ENCODE results near the gene SPATS2L. TPM values are rescaled to one million over a fixed set of nuclear protein-coding genes. Genes with fewer than 3 reads are reported as not detected.

The SPATS2L gene
- total and polyA plus RNA-seq, 2 of the 13 experiments (the other 11 are each of a cell fraction or from before 2014, with no cell fraction given) = 154 to 212 TPM

- TF ChIP-seq MXD4 (CRISPR knock-in tag; IDR thresholded peaks at IDR 0.05) (no peak; the same call in 1 of the 2 replicates), ZNF543 (CRISPR knock-in tag; IDR thresholded peaks at IDR 0.05) (peak; percentile 57; the same call in 1 of the 2 replicates), HDAC6 (IDR thresholded peaks at IDR 0.05; ENCODE audit: low read depth, low read length) (no peak), MTA3 (CRISPR knock-in tag; IDR thresholded peaks at IDR 0.05) (no peak), PATZ1 (CRISPR knock-in tag; IDR thresholded peaks at IDR 0.05) (peak; percentile 88), TOE1 (CRISPR knock-in tag; IDR thresholded peaks at IDR 0.05) (no peak), PAX8 (CRISPR knock-in tag; IDR thresholded peaks at IDR 0.05; ENCODE audit: borderline replicate concordance) (no peak), FIP1L1 (IDR thresholded peaks at IDR 0.05; ENCODE audit: borderline replicate concordance, insufficient read depth, low read depth, low read length) (no peak), ZNF383 (CRISPR knock-in tag; IDR thresholded peaks at IDR 0.05; ENCODE audit: borderline replicate concordance) (no peak), PHF20 (CRISPR knock-in tag; IDR thresholded peaks at IDR 0.05) (peak; percentile 92), ZNF574 (CRISPR knock-in tag; IDR thresholded peaks at IDR 0.05) (peak; percentile 98), TFAP4 (IDR thresholded peaks at IDR 0.05; ENCODE audit: borderline replicate concordance, low read depth) (peak; percentile 95; the same call in 1 of the 2 replicates), CSRNP1 (CRISPR knock-in tag; IDR thresholded peaks at IDR 0.05) (0 out of 2 replicates have a peak, but pooled peaks have one; percentile 18), ZBTB14 (CRISPR knock-in tag; IDR thresholded peaks at IDR 0.05) (peak; percentile 64), CBFB (CRISPR knock-in tag; IDR thresholded peaks at IDR 0.05) (peak; percentile 93), HOXD1 (CRISPR knock-in tag; IDR thresholded peaks at IDR 0.05) (peak; percentile 58; the same call in 1 of the 2 replicates), FOXO1 (CRISPR knock-in tag; IDR thresholded peaks at IDR 0.05) (0 out of 2 replicates have a peak, but pooled peaks have one; percentile 45), KDM5B (CRISPR knock-in tag; IDR thresholded peaks at IDR 0.05; ENCODE audit: borderline replicate concordance) (peak; percentile 89; the same call in 1 of the 2 replicates), ZNF296 (CRISPR knock-in tag; conservative IDR thresholded peaks at IDR 0.05) (no peak), ZNF10 (CRISPR knock-in tag; IDR thresholded peaks at IDR 0.05; ENCODE audit: borderline replicate concordance, low read depth) (no peak)
These were observed 203.3 kb downstream of the SPATS2L start, which contains the start of gene KCTD18 (continued) for GRCh38 chr2:200509612-200510433.
